Fibroblast of upper back skin (primary cell): Measurements from ENCODE around the gene RIN1.

Source experiments
- DNase-seq: peaks from one replicate; pipeline ENCODE4 v3.0.0-alpha.2; 2013

RIN1 gene

GRCh38 chr11:66294626-66295620 lies 41.3 kb downstream of the RIN1 start:
- DNase-seq, result no peak

- DNase-seq, result no peak
These were observed 42.2 kb downstream of the RIN1 start for GRCh38 chr11:66293777-66294625.

GRCh38 chr11:66293352-66293751 lies 42.9 kb downstream of the RIN1 start:
- no peak for DNase-seq

GRCh38 chr11:66292543-66293332 lies 43.5 kb downstream of the RIN1 start:
- DNase-seq, result no peak

GRCh38 chr11:66291706-66292542 lies 44.3 kb downstream of the RIN1 start, which contains the start of gene TMEM151A:
Gene TMEM151A (plus strand): TSS chr11:66291894. CDS start chr11:66292014, 120 bp downstream.
- no peak for DNase-seq

GRCh38 chr11:66291303-66291705 lies 44.9 kb downstream of the RIN1 start:
- no peak for DNase-seq

- no peak for DNase-seq
These were observed 46.0 kb downstream of the RIN1 start for GRCh38 chr11:66290330-66290621.

GRCh38 chr11:66289548-66290329 lies 46.5 kb downstream of the RIN1 start:
- DNase-seq, result no peak

GRCh38 chr11:66288671-66289547 lies 47.3 kb downstream of the RIN1 start, which contains the start of gene YIF1A:
Gene YIF1A (minus strand): TSS chr11:66289143. CDS start chr11:66288985, 158 bp downstream.
- DNase-seq, result peak; percentile 100

- no peak for DNase-seq
These were observed 48.2 kb downstream of the RIN1 start for GRCh38 chr11:66287889-66288670.

- DNase-seq, result no peak
These were observed 48.9 kb downstream of the RIN1 start for GRCh38 chr11:66287211-66287888.

GRCh38 chr11:66286699-66287098 lies 49.5 kb downstream of the RIN1 start:
- DNase-seq, result no peak

- no peak for DNase-seq
These were observed 50.8 kb downstream of the RIN1 start for GRCh38 chr11:66285250-66285947.

GRCh38 chr11:66284526-66285078 lies 51.6 kb downstream of the RIN1 start:
- DNase-seq, result no peak

- DNase-seq, result no peak
These were observed 52.7 kb downstream of the RIN1 start for GRCh38 chr11:66283461-66284105.

GRCh38 chr11:66282468-66283455 lies 53.5 kb downstream of the RIN1 start:
- DNase-seq, result peak; percentile 91
